Fibroblast of lung (primary cell): ENCODE results near the gene CDS2. TPM values are rescaled to one million over a fixed set of nuclear protein-coding genes. Genes with fewer than 3 reads are reported as not detected.

Source experiments
- DNase-seq, 2 donors: peaks; one replicate each; pipeline versions ENCODE4 v3.0.0 to v3.0.0-alpha.2; 2010; ENCODE audit warnings: low read depth in 2 of 2
- H2AFZ ChIP-seq: 2 replicates; pipeline ENCODE4 v1.5.1; 2012; ENCODE audit warnings: low read length, control low read depth, inconsistent platforms
- H3K27ac ChIP-seq: 2 replicates; pipeline ENCODE4 v1.5.1; 2011; ENCODE audit warnings: low read length, control low read depth; ENCODE audit not compliant: insufficient read depth
- H3K27me3 ChIP-seq: 2 replicates; pipeline ENCODE4 v1.5.1; 2011; ENCODE audit warnings: mild to moderate bottlenecking, low read length; ENCODE audit not compliant: control insufficient read depth, insufficient read depth
- H3K36me3 ChIP-seq: 2 replicates; pipeline ENCODE4 v1.5.1; 2011; ENCODE audit warnings: low read length; ENCODE audit not compliant: control insufficient read depth, insufficient read depth
- H3K4me1 ChIP-seq: 2 replicates; pipeline ENCODE4 v1.5.1; 2011; ENCODE audit warnings: low read length; ENCODE audit not compliant: control insufficient read depth, insufficient read depth; ENCODE audit errors: extremely low read depth
- H3K4me2 ChIP-seq: 2 replicates; pipeline ENCODE4 v1.5.1; 2011; ENCODE audit warnings: low read length, control low read depth; ENCODE audit not compliant: insufficient read depth; ENCODE audit errors: extremely low read depth
- H3K4me3 ChIP-seq, 4 experiments: fragments of 200-600 bp in 1 of 4; sonication (generic) in 1 of 4; replicated peaks in 1 of 4; 2 replicates each; pipeline ENCODE4 v1.5.1; 2011 to 2016; ENCODE audit warnings: low read length in 4 of 4, low read depth in 3 of 4, mild to moderate bottlenecking in 3 of 4, control low read depth in 2 of 4, inconsistent platforms in 1 of 4, mixed read lengths in 1 of 4; ENCODE audit not compliant: insufficient read depth in 1 of 4; ENCODE audit errors: control extremely low read depth in 1 of 4
- H3K79me2 ChIP-seq: 2 replicates; pipeline ENCODE4 v1.5.1; 2012; ENCODE audit warnings: mild to moderate bottlenecking, low read length, inconsistent platforms; ENCODE audit not compliant: control insufficient read depth, insufficient read depth
- H3K9ac ChIP-seq: 2 replicates; pipeline ENCODE4 v1.5.1; 2011; ENCODE audit warnings: mild to moderate bottlenecking, low read length, control low read depth; ENCODE audit not compliant: insufficient read depth
- H3K9me3 ChIP-seq: 2 replicates; pipeline ENCODE4 v1.5.1; 2012; ENCODE audit warnings: low read depth, low read length; ENCODE audit not compliant: control insufficient read depth, insufficient read depth
- H4K20me1 ChIP-seq: 2 replicates; pipeline ENCODE4 v1.5.1; 2011; ENCODE audit warnings: low read length; ENCODE audit not compliant: control insufficient read depth, insufficient read depth; ENCODE audit errors: extremely low read depth
- EZH2 ChIP-seq: IDR thresholded peaks from 2 replicates; pipeline ENCODE4 v1.5.1; 2012; ENCODE audit warnings: low read length, control low read depth, mild to moderate bottlenecking; ENCODE audit errors: missing control alignments
- polyA plus RNA-seq, 2 donors: library from polyadenylated mRNA; depleted of rRNA in 1 of 2; stranded (reverse) in 1 of 2; unstranded in 1 of 2; fragments of >200 nt; gene quantifications; 2 replicates each; pipeline ENCODE4 v1.2.1, GENCODE V29; 2011 to 2012; ENCODE audit warnings: missing spikeins in 1 of 2
- total RNA-seq: library from RNA; depleted of rRNA; stranded (reverse); fragments of >200 nt; gene quantifications from 2 replicates; pipeline ENCODE4 v1.2.1, GENCODE V29; 2014
- TF ChIP-seq, protein P1 (sequence below), 2 donors: IDR thresholded peaks in 1 of 2; conservative IDR thresholded peaks in 1 of 2; 1 replicate in 1 of 2; 2 replicates in 1 of 2; pipeline ENCODE4 v1.5.1; 2011 to 2012; ENCODE audit warnings: low read length in 2 of 2, control low read depth in 1 of 2, inconsistent platforms in 1 of 2, low read depth in 1 of 2, mild to moderate bottlenecking in 1 of 2

Gene CDS2
- total and polyA plus RNA-seq, 2 donors (not counting 1 experiment from before 2014, with no cell fraction given), result 32.7 to 59.7 TPM

DNA sequence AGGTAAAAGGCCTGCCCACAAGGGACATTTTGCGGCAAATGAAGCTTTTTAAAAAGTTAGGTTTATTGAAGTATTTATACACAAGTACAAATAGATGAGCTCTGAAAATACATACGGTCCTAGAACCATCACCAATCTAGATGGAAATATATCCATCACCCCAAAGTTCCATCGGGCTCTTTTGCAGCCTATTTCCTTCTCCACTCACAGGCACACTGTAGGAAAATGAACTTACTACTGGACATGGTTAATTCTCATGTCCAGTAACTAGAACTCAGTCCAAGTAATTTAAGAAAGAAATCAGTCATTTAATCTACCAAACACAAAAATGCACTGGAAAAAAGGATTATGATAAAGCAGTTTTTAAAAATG lies 13.2 kb upstream of the CDS2 start:
- no peak for DNase-seq
- H3K9ac ChIP-seq, result peak overlapping the region; percentile 88
- H2AFZ ChIP-seq, result peak overlapping the region; percentile 93
- H3K4me3 ChIP-seq, result peak overlapping the region; percentile 84 to 99 (median 98)
- H3K27ac ChIP-seq, result peak overlapping the region; percentile 92
- H3K4me2 ChIP-seq, result peak overlapping the region; percentile 96
- peaks cover 38% of the 10 kb centered on the region for H3K79me2 ChIP-seq
- H3K36me3 ChIP-seq, result peaks cover 5% of the 10 kb centered on the region
- H3K4me1 ChIP-seq, result peaks cover 14% of the 10 kb centered on the region
- no peaks in the 10 kb centered on the region for H4K20me1 ChIP-seq
- TF ChIP-seq, protein P1, sequence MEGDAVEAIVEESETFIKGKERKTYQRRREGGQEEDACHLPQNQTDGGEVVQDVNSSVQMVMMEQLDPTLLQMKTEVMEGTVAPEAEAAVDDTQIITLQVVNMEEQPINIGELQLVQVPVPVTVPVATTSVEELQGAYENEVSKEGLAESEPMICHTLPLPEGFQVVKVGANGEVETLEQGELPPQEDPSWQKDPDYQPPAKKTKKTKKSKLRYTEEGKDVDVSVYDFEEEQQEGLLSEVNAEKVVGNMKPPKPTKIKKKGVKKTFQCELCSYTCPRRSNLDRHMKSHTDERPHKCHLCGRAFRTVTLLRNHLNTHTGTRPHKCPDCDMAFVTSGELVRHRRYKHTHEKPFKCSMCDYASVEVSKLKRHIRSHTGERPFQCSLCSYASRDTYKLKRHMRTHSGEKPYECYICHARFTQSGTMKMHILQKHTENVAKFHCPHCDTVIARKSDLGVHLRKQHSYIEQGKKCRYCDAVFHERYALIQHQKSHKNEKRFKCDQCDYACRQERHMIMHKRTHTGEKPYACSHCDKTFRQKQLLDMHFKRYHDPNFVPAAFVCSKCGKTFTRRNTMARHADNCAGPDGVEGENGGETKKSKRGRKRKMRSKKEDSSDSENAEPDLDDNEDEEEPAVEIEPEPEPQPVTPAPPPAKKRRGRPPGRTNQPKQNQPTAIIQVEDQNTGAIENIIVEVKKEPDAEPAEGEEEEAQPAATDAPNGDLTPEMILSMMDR (conservative IDR thresholded peaks at IDR 0.05 in 1 of 2, IDR thresholded peaks at IDR 0.05 in 1 of 2; ENCODE audit: low read depth in 1 of 2, low read length in 2 of 2), result no peak
- no peak for TF ChIP-seq EZH2
- no peaks in the 10 kb centered on the region for H3K9me3 ChIP-seq
- no peaks in the 10 kb centered on the region for H3K27me3 ChIP-seq

DNA sequence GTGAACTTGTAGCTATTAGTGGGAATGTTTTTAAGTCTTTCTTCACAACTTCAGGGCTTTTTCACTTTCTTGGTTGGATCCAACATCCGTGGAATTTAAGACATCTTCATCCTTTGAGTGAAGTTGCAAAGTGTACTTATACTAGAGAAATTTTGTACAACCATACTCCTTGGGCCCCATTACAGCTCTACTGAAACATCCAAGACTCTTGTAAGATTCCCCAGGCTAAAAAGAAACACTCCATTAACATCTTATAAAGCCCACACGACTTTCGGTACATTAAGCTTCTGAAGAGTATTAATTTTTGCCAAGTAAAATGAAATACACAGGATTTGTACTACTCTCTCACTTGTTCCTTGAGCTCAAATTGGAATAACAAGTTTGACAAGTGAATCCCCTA lies 12.4 kb upstream of the CDS2 start:
- peaks cover 46% of the 10 kb centered on the region for H3K79me2 ChIP-seq
- H3K27ac ChIP-seq, result no peak overlapping the region
- no peaks in the 10 kb centered on the region for H3K27me3 ChIP-seq
- no peak overlapping the region for H3K4me3 ChIP-seq
- DNase-seq, result no peak
- peaks cover 3% of the 10 kb centered on the region for H3K36me3 ChIP-seq
- no peaks in the 10 kb centered on the region for H3K9me3 ChIP-seq
- H3K4me1 ChIP-seq, result peaks cover 14% of the 10 kb centered on the region
- H3K9ac ChIP-seq, result no peak overlapping the region
- no peak overlapping the region for H3K4me2 ChIP-seq
- TF ChIP-seq EZH2, result no peak
- TF ChIP-seq, protein P1 (conservative IDR thresholded peaks at IDR 0.05 in 1 of 2, IDR thresholded peaks at IDR 0.05 in 1 of 2; ENCODE audit: low read depth in 1 of 2, low read length in 2 of 2), result no peak
- H4K20me1 ChIP-seq, result no peaks in the 10 kb centered on the region
- no peak overlapping the region for H2AFZ ChIP-seq

DNA sequence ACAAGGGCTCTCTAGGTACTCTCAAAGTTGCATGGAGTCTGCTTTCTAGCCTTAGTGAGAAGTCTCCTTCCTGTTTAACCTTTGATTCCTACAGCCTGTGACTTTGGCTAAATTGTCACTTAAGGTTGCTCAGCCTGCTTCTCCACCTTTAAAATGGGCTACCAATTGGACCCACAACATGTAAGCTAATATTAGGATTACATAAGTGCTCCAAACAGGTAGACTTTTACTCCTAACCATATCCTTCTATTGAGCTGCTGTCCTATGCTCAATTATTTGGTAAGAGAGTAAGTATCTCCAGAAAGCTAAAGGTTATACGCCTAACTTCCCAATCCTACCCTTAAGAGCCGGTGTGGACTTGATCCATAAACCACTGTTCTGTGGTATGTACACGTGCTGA lies 9.9 kb upstream of the CDS2 start:
- H2AFZ ChIP-seq, result no peak overlapping the region
- no peaks in the 10 kb centered on the region for H3K27me3 ChIP-seq
- TF ChIP-seq, protein P1 (conservative IDR thresholded peaks at IDR 0.05 in 1 of 2, IDR thresholded peaks at IDR 0.05 in 1 of 2; ENCODE audit: low read depth in 1 of 2, low read length in 2 of 2), result no peak
- TF ChIP-seq EZH2, result no peak
- no peak overlapping the region for H3K9ac ChIP-seq
- H3K4me1 ChIP-seq, result peaks cover 12% of the 10 kb centered on the region
- H4K20me1 ChIP-seq, result no peaks in the 10 kb centered on the region
- H3K36me3 ChIP-seq, result peaks cover 3% of the 10 kb centered on the region
- peak overlapping the region; percentile 4 for H3K4me2 ChIP-seq
- H3K4me3 ChIP-seq, result peak overlapping the region in 2 of 4 experiments; percentile 6 to 85
- DNase-seq, result no peak
- H3K27ac ChIP-seq, result no peak overlapping the region
- H3K79me2 ChIP-seq, result peaks cover 46% of the 10 kb centered on the region
- no peaks in the 10 kb centered on the region for H3K9me3 ChIP-seq
